Activated gamma-delta T cell treated with Interleukin-2 at 50 U/mL for 16 hours (primary cell): ENCODE results near the gene F10.
"Not testable (repeated sequence)": the region's sequence is repeated elsewhere in the genome, so short reads cannot be mapped to it uniquely, and the experiment has no call there.

ENCODE experiments used
- DNase-seq: peaks from one replicate; pipeline ENCODE4 v3.0.0-alpha.2; 2020

F10 gene

GRCh38 chr13:113155982-113156655 is 33.5 kb downstream of the F10 start:
- DNase-seq, result no peak

- no peak for DNase-seq
Observed at GRCh38 chr13:113157206-113157928, 34.8 kb downstream of the F10 start.

- DNase-seq, result no peak
Observed at GRCh38 chr13:113157929-113158747, 35.5 kb downstream of the F10 start, which contains the start of gene PROZ. Gene PROZ, plus strand, starts transcription at chr13:113158648. Its CDS starts 13 bp downstream, at chr13:113158661.

- no peak for DNase-seq
Observed at GRCh38 chr13:113158946-113159345, 36.3 kb downstream of the F10 start.

- no peak for DNase-seq
Observed at GRCh38 chr13:113159701-113160100, 37.1 kb downstream of the F10 start.

GRCh38 chr13:113160983-113161382 is 38.4 kb downstream of the F10 start:
- no peak for DNase-seq

- no peak for DNase-seq
Observed at GRCh38 chr13:113161433-113161832, 38.8 kb downstream of the F10 start.

- DNase-seq, result not testable (repeated sequence)
Observed at GRCh38 chr13:113161975-113162374, 39.4 kb downstream of the F10 start.

- no peak for DNase-seq
Observed at GRCh38 chr13:113162783-113163685, 40.4 kb downstream of the F10 start.

GRCh38 chr13:113164492-113164891 is 41.9 kb downstream of the F10 start:
- no peak for DNase-seq

GRCh38 chr13:113166266-113166665 is 43.7 kb downstream of the F10 start:
- no peak for DNase-seq

GRCh38 chr13:113166681-113167080 is 44.1 kb downstream of the F10 start:
- no peak for DNase-seq

- no peak for DNase-seq
Observed at GRCh38 chr13:113167155-113167554, 44.6 kb downstream of the F10 start.

GRCh38 chr13:113167575-113167974 is 45.0 kb downstream of the F10 start:
- no peak for DNase-seq

GRCh38 chr13:113168211-113168610 is 45.6 kb downstream of the F10 start:
- no peak for DNase-seq

GRCh38 chr13:113169277-113170272 is 47.0 kb downstream of the F10 start:
- DNase-seq, result no peak

GRCh38 chr13:113170511-113170910 is 47.9 kb downstream of the F10 start:
- no peak for DNase-seq

- no peak for DNase-seq
Observed at GRCh38 chr13:113171250-113172125, 48.9 kb downstream of the F10 start.

GRCh38 chr13:113172419-113172926 is 49.9 kb downstream of the F10 start:
- DNase-seq, result no peak

GRCh38 chr13:113176280-113176679 is 53.7 kb downstream of the F10 start:
- peak; percentile 52 for DNase-seq
